ENCODE results near the gene RFTN1. TPM values are rescaled to one million over a fixed set of nuclear protein-coding genes. Genes with fewer than 3 reads are reported as not detected.

Gene RFTN1
- polyA plus RNA-seq, 3 donors = 30.2 to 33.6 (median 31.5) TPM

- no peak for DNase-seq (ENCODE audit: low read depth in 3 of 3, low spot score in 2 of 3)
These were observed 45.0 kb downstream of the RFTN1 start for GRCh38 chr3:16468336-16469098.

- DNase-seq (ENCODE audit: low read depth in 3 of 3, low spot score in 2 of 3) = no peak
These were observed 45.5 kb downstream of the RFTN1 start for GRCh38 chr3:16468002-16468335.

GRCh38 chr3:16467393-16467792 is 46.1 kb downstream of the RFTN1 start:
- no peak for DNase-seq (ENCODE audit: low read depth in 3 of 3, low spot score in 2 of 3)

GRCh38 chr3:16466822-16467221 is 46.7 kb downstream of the RFTN1 start:
- DNase-seq (ENCODE audit: low read depth in 3 of 3, low spot score in 2 of 3) = no peak

GRCh38 chr3:16464511-16465148 is 48.9 kb downstream of the RFTN1 start:
- no peak for DNase-seq (ENCODE audit: low read depth in 3 of 3, low spot score in 2 of 3)

- no peak for DNase-seq (ENCODE audit: low read depth in 3 of 3, low spot score in 2 of 3)
These were observed 49.6 kb downstream of the RFTN1 start for GRCh38 chr3:16463914-16464313.

GRCh38 chr3:16463119-16463518 is 50.4 kb downstream of the RFTN1 start:
- no peak for DNase-seq (ENCODE audit: low read depth in 3 of 3, low spot score in 2 of 3)

GRCh38 chr3:16462679-16463078 is 50.8 kb downstream of the RFTN1 start:
- DNase-seq (ENCODE audit: low read depth in 3 of 3, low spot score in 2 of 3) = no peak

GRCh38 chr3:16461463-16462245 is 51.8 kb downstream of the RFTN1 start:
- DNase-seq (ENCODE audit: low read depth in 3 of 3, low spot score in 2 of 3) = no peak

- no peak for DNase-seq (ENCODE audit: low read depth in 3 of 3, low spot score in 2 of 3)
These were observed 52.6 kb downstream of the RFTN1 start for GRCh38 chr3:16460886-16461285.

- DNase-seq (ENCODE audit: low read depth in 3 of 3, low spot score in 2 of 3) = no peak
These were observed 53.2 kb downstream of the RFTN1 start for GRCh38 chr3:16460273-16460672.

GRCh38 chr3:16456784-16457415 is 56.6 kb downstream of the RFTN1 start:
- DNase-seq (ENCODE audit: low read depth in 3 of 3, low spot score in 2 of 3) = no peak

- no peak for DNase-seq (ENCODE audit: low read depth in 3 of 3, low spot score in 2 of 3)
These were observed 57.5 kb downstream of the RFTN1 start for GRCh38 chr3:16455966-16456365.

- DNase-seq (ENCODE audit: low read depth in 3 of 3, low spot score in 2 of 3) = no peak
These were observed 58.5 kb downstream of the RFTN1 start for GRCh38 chr3:16455001-16455400.

- DNase-seq (ENCODE audit: low read depth in 3 of 3, low spot score in 2 of 3) = no peak
These were observed 61.2 kb downstream of the RFTN1 start for GRCh38 chr3:16452261-16452660.

- DNase-seq (ENCODE audit: low read depth in 3 of 3, low spot score in 2 of 3) = no peak
These were observed 64.1 kb downstream of the RFTN1 start for GRCh38 chr3:16449369-16449768.

GRCh38 chr3:16448639-16449070 is 64.8 kb downstream of the RFTN1 start:
- DNase-seq (ENCODE audit: low read depth in 3 of 3, low spot score in 2 of 3) = no peak

GRCh38 chr3:16447135-16447534 is 66.4 kb downstream of the RFTN1 start:
- no peak for DNase-seq (ENCODE audit: low read depth in 3 of 3, low spot score in 2 of 3)

- DNase-seq (ENCODE audit: low read depth in 3 of 3, low spot score in 2 of 3) = no peak
These were observed 69.2 kb downstream of the RFTN1 start for GRCh38 chr3:16444344-16444743.

- no peak for DNase-seq (ENCODE audit: low read depth in 3 of 3, low spot score in 2 of 3)
These were observed 70.8 kb downstream of the RFTN1 start for GRCh38 chr3:16442730-16443129.

- no peak for DNase-seq (ENCODE audit: low read depth in 3 of 3, low spot score in 2 of 3)
These were observed 72.1 kb downstream of the RFTN1 start for GRCh38 chr3:16441371-16441875.
